GM19025 (cell line): Measurements from ENCODE around the gene COMMD1.
A peak's percentile ranks its signal among the peaks of the same experiment; 100 is the strongest.

Source experiments
- ATAC-seq: cut with Tn5 transposase; IDR thresholded peaks from one replicate; pipeline ENCODE4 v1.9.1; 2021; ENCODE audit warnings: mild to moderate bottlenecking, low read depth, moderate library complexity; ENCODE audit not compliant: unreplicated experiment

The COMMD1 gene

GRCh38 chr2:62055724-62056336, 150.4 kb downstream of the COMMD1 start:
- ATAC-seq = no peak

GRCh38 chr2:62056341-62056740, 150.9 kb downstream of the COMMD1 start:
- no peak for ATAC-seq

GRCh38 chr2:62065243-62065642, 159.8 kb downstream of the COMMD1 start:
- no peak for ATAC-seq

GRCh38 chr2:62071126-62071598, 165.7 kb downstream of the COMMD1 start:
- no peak for ATAC-seq

- no peak for ATAC-seq
Observed at GRCh38 chr2:62071760-62072680, 166.5 kb downstream of the COMMD1 start.

- ATAC-seq = no peak
Observed at GRCh38 chr2:62074233-62074632, 168.8 kb downstream of the COMMD1 start.

- no peak for ATAC-seq
Observed at GRCh38 chr2:62076980-62077638, 171.6 kb downstream of the COMMD1 start.

GRCh38 chr2:62084801-62085200, 179.3 kb downstream of the COMMD1 start:
- no peak for ATAC-seq

- no peak for ATAC-seq
Observed at GRCh38 chr2:62089658-62090057, 184.2 kb downstream of the COMMD1 start.

- ATAC-seq = no peak
Observed at GRCh38 chr2:62091471-62091870, 186.0 kb downstream of the COMMD1 start.

GRCh38 chr2:62099050-62099449, 193.6 kb downstream of the COMMD1 start:
- no peak for ATAC-seq

GRCh38 chr2:62099523-62100175, 194.2 kb downstream of the COMMD1 start:
- peak; percentile 94 for ATAC-seq

- no peak for ATAC-seq
Observed at GRCh38 chr2:62101886-62102285, 196.4 kb downstream of the COMMD1 start.

- no peak for ATAC-seq
Observed at GRCh38 chr2:62102402-62102920, 197.0 kb downstream of the COMMD1 start.

- no peak for ATAC-seq
Observed at GRCh38 chr2:62109554-62109953, 204.1 kb downstream of the COMMD1 start.

GRCh38 chr2:62110415-62111025, 205.0 kb downstream of the COMMD1 start:
- no peak for ATAC-seq

- no peak for ATAC-seq
Observed at GRCh38 chr2:62112179-62112578, 206.7 kb downstream of the COMMD1 start.

- ATAC-seq = no peak
Observed at GRCh38 chr2:62114564-62114963, 209.1 kb downstream of the COMMD1 start.

GRCh38 chr2:62116983-62117382, 211.5 kb downstream of the COMMD1 start:
- ATAC-seq = no peak

- ATAC-seq = no peak
Observed at GRCh38 chr2:62118160-62118559, 212.7 kb downstream of the COMMD1 start.
